HG03432 (cell line): Measurements from ENCODE around the gene FILIP1L.

ENCODE experiments used
- ATAC-seq: cut with Tn5 transposase; IDR thresholded peaks from one replicate; pipeline ENCODE4 v1.9.1; 2021; ENCODE audit warnings: mild to moderate bottlenecking, moderate library complexity; ENCODE audit not compliant: unreplicated experiment

The FILIP1L gene

DNA sequence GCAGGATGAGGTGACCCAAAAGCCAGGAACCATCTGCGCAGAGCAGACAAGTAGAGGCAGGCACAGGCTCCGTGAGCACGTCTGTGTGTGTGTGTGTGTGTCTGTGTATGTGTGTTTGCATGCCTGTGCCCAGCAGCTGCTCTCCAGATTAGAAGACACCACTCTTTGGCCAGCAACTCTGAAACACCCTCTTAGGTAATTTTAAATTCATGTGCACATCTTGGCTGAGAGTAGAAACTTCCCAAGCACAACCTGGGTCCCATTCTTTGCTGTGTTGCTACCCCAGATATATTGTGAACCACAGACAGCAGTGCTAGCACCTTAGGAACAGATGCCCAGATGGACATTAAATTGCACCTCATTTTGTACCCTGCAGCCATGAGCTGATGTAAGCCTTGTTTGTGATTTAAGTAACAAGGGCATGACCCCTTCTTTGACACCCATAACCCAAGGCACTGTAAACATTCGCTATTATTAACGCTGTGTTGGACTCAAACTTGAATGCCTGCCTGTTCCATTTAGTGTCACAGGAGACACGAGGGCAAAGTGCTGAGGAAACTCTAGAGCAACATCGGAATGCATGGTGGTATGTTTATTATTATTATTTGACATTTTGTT, at the start of gene FILIP1L:
Gene FILIP1L (minus strand): TSS at position 89 of the 618 bp plus-strand sequence.
- no peak for ATAC-seq

DNA sequence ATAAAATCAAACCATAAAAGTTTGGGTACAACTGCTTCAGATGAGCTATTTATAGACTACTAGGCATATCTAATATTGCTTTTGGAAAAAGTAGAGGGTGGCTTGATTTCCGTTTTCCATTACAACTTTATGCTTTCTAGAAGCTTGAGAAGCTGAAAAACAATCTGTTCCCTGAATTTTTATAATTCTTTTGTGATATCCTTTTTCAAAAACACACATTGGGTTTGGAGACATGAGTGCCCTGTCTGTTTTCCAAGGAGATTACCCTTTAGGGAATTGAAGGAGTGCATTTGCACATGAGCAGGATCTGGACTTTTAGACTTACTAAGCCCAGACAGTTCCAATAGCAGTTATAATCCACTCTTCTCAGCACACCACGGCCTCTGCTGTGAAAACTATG, 49.5 kb upstream of the FILIP1L start:
- ATAC-seq = no peak

GRCh38 chr3:100160521-100160920, 46.2 kb upstream of the FILIP1L start:
- no peak for ATAC-seq

DNA sequence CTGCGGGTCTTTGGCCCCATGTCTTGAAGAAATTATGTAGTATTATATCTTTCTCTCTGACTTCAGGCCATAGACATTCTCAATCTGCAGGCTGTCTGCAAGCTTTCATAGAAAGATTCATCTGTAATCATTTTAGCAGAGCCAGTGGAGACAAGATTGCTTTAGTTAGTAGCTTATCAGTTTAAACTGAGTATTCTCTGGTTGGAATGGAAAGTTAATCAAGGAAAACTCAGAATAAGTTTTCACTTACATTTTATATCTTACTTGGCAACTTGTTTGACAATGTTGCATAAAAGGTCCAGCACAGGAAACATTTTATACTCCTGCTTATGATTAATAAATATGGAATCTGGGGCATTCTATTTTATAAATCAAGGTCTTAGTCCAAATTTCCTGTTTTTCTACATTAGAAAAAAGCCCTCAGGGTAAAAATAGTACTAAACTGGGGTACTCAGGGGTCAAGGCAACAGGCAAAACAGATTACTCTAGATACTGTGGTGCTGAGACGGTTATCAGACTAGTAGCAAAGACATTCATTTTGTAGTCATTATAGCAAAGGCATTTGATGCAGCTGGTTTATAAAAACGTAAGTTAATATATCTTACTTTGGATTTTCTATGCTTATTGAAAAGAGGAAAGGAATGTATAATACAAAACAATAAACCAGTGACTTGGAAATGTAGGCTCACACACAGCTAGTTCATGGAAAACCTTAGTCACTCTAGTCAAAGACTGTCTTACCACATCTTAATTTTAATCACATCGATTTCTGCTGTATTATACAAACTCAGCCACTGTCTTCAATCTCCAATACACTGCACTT, 45.2 kb upstream of the FILIP1L start:
- ATAC-seq = no peak

GRCh38 chr3:100158918-100159330, 44.6 kb upstream of the FILIP1L start:
- no peak for ATAC-seq

DNA sequence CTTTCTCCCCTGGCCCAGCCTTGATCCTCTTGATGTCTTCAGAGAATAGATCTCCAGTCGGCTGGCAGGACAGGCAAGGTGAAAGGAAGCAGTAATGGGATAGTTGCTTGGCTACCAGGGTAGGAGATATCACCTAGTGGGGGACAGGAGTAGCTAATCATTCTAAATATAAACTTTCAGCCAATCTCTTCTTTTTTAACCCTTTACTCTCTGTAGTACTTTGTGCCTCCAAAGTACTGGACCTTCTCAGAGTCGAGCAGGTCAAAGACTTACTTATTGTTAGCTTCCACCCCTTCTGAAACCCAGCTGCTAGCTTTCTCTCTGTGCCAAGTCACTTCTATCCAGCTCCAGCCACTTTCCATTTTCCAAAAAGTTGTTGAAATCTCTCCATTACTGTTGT, 43.4 kb upstream of the FILIP1L start:
- no peak for ATAC-seq

GRCh38 chr3:100155590-100155989, 41.3 kb upstream of the FILIP1L start:
- no peak for ATAC-seq

DNA sequence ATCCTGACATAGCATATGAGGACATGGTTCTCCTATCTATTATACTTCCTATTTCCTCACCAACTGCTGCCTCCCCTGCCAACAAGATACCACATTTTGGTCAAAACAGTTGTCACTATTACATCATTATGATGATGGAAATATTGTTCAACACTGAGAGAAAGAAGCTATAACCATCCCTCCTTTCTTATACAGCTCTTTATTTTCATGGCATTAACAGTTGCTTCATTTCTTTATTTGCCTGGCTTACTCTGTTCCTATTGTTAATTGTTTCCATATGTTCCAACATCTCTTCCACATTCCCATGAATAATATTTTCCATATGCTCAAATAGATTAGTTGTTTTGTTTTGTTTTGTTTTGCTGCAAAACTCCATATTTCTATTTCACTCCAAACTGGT, 40.8 kb upstream of the FILIP1L start:
- no peak for ATAC-seq

DNA sequence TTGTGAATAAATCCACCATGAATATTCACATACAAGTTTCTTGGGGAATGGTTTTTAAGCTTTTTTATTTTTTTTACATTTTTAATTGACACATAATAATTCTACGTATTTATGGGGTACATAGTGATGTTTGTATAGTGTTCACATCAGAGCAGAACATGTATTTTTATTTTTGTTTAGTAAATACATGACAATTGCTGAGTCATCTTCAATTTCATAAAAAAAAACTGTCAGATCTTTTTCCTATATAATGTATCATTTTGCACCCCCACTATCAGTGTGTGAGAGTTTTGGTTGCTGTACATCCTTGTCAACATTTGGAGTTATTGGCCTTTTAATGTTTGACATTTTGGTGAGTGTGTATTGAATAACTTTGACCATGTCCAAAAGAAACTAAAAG, 39.9 kb upstream of the FILIP1L start:
- no peak for ATAC-seq

DNA sequence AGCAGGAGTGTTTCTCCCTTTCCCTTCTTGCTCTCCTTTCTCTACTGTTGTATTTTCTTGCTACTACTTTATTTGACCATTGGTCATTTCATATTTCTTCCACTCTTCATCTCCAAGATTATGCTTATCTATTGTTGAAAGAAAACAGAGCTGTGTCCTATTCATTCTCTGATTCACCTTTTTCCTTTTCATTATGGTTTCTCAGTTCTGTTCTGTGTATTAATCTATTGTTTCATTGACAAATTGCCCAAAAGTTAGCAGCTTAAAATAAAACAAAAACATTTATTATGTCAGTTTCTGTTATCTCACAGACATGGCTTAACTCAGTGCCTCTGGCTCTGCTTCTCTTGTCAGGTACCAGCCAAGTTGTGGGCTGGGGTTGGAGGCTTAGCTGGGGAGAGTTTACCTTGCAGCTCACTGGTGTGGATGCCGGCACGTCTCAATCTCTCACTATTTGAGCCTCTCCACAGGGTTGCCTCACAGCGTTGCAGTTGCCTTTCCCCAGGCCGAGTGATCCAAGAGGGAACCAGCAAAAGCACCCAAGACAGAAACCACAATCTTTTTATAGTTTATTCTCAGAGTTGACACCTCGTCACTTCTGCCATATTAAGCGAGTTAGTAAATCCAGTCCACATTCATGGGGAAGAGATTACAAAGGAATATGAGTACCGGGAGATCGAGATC, 36.9 kb upstream of the FILIP1L start:
- no peak for ATAC-seq

GRCh38 chr3:100150473-100150872, 36.2 kb upstream of the FILIP1L start:
- ATAC-seq = no peak

GRCh38 chr3:100149713-100150415, 35.6 kb upstream of the FILIP1L start:
- ATAC-seq = no peak

GRCh38 chr3:100149130-100149529, 34.8 kb upstream of the FILIP1L start:
- ATAC-seq = no peak

DNA sequence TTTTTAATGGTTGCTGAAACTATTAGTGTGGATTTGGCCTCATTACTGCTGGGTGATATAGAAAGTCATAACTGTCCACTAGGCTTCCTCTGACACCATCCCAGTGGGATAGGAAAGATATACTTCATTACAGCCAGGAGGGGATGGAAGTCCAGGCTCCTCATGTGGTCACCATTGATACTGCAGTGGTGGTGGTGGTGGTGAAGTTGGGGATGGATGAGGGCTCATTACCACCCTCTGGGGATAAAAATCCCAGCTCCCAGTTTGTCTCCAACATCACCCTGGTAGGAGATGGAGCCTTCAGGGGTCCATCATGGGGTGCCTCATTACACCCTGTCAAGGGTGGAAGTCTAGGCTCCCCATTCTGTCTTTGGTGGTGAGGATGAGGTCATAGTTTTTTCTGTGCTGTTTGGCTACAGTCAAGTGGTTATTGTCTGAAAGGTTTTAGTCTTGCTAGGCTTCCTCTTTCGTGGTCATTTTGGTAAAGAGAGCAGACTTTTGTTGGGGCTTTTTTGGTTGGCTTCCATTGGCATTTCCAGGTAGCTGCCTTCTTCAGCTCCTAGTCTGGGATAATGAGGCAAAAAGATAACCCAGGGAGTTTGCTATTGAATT, 30.1 kb upstream of the FILIP1L start:
- peak; percentile 94 for ATAC-seq

- ATAC-seq = no peak
Observed at GRCh38 chr3:100141586-100141985, 27.3 kb upstream of the FILIP1L start.

DNA sequence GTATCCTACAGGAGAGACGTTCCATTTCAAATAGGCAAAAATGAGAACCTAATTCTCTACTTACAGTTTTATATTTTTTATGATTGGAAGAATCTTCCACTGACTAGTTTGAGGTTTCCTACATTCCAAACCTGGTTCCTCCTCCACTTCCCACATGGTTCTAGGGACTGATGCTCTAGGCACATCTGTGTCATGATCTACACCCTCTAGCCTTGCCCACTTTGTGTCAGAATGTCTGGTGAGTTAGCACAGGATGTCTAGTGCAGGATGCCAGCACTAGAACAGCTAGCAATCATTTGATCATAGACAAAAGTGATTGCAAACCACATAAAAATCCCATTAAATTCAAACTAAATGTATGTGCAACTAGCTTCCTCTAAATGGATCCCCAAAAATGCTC, 26.7 kb upstream of the FILIP1L start:
- no peak for ATAC-seq

GRCh38 chr3:100136921-100137320, 22.6 kb upstream of the FILIP1L start:
- ATAC-seq = no peak

DNA sequence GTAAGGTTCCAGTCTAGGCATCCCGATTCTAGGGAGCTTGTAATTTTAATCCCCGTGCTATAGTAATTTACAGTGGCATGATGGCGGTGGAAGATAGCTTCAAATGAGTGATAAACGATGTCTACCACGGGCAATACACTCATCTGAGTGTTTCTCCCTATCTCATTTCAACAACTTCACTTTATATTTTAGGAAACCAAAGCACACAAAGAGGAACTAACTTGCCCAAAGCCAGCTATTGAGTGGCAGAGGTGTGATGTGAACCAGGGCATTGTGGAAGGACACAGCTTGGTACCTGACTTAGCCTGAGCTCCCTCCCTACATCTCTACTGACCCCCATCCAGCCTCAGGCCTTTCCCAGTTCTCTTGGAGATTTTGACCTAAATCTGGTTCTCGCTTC, 16.9 kb upstream of the FILIP1L start:
- no peak for ATAC-seq

GRCh38 chr3:100129941-100130340, 15.6 kb upstream of the FILIP1L start:
- no peak for ATAC-seq

DNA sequence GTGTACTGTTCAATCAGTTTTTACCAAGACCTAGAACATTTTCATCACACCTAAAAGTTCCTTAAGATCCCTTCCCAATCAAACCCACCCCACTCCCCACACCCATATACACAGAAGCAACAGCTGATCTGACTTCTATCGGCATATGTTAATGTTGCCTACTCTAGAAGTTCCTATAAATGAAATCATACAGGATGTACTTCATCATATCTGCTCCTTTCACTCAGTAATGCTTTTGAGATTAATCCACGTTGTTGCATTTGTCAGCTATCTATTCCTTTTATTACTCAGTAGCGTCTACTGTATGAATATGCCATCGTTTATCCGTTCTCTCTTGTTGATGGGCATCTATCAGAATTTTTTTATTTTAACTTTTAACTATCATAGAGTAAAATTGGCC, 14.3 kb upstream of the FILIP1L start:
- no peak for ATAC-seq

GRCh38 chr3:100127792-100128191, 13.5 kb upstream of the FILIP1L start:
- ATAC-seq = no peak
